Measurements from ENCODE around the gene ACSF2. TPM values are rescaled to one million over a fixed set of nuclear protein-coding genes. Genes with fewer than 3 reads are reported as not detected.

ACSF2 gene
- polyA plus RNA-seq, 2 of the 4 experiments (the other 2 are of a cell fraction) = 24.4 to 33.6 TPM

DNA sequence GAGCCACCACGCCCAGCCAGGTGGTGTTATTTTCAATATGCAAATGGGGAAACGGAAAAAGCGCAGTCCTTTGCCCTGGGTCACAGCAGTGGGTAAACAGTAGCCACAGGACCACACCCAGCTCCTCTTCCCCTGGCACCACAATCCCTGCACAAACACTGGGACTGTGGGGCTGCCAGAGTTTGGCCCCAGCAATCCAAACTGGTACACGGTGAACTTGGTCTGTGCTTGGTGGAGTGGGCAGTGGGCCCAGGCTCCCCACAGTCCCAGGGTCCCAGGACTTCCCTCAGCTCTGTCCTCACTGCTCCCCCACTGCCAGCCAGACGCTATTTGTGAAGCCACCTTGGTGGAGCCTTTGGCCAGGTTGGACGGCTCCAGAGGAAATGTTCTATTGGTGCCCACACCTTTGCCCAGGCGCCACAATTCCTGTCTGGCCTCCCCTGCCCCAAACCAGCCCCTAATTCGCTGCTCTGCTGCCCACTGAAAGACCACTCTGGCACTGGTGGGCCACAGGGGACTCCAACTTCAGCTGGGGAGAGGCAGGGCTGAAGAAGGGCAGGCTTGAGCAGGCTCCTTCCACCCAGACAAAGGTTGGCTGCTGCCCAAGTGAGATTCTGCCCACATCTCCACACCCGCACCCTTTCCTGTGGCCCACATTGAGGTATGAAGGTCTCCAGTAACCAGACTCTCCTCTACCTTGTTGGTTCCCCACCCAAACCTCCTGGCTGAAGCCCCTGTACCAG lies 40.5 kb downstream of the ACSF2 start (continued):
- TF ChIP-seq JUN (IDR thresholded peaks at IDR 0.05) (no peak), SREBF2 (IDR thresholded peaks at IDR 0.05) (no peak), RARB (CRISPR knock-in tag; IDR thresholded peaks at IDR 0.05) (no peak)

DNA sequence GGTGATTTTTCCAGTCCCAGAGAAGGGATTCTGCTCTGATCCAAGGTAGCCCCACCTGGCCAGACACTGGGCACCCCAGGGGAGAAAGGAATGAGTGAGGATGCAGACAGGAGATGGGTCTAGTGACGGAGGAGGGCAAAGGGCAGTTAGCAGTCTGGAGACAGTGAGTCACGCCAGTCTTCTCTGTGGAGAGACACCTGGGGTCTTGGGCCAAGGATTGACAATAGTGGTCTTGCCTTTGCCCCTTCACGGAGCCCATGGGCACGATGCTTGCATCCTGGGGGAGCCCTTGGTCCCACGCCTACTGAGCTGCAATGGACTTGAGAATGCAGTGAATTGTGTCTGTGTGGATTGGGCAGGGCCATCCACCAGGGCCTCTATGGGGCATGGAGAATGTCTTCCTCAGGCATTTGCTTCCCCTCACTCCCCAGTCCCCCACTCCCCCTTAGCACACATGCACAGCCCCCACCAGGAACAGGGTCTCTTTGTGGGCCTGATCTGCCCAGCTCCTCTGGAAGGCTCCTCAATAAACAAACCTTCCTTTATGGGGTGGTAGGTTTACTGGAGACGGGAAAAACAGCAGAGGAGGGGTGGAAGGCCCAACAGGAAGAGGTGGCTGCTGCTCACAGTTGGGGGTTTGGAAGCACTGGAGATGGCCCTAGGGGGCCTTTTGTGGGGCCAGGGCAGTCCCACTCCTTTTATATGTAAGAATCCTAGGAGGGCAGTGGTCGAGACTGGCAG lies 41.3 kb downstream of the ACSF2 start:
- 86% methylated on average over 7 of the region's 7 CpGs for WGBS (ENCODE audit: missing lambda C conversion rate)
- TF ChIP-seq, protein P1, sequence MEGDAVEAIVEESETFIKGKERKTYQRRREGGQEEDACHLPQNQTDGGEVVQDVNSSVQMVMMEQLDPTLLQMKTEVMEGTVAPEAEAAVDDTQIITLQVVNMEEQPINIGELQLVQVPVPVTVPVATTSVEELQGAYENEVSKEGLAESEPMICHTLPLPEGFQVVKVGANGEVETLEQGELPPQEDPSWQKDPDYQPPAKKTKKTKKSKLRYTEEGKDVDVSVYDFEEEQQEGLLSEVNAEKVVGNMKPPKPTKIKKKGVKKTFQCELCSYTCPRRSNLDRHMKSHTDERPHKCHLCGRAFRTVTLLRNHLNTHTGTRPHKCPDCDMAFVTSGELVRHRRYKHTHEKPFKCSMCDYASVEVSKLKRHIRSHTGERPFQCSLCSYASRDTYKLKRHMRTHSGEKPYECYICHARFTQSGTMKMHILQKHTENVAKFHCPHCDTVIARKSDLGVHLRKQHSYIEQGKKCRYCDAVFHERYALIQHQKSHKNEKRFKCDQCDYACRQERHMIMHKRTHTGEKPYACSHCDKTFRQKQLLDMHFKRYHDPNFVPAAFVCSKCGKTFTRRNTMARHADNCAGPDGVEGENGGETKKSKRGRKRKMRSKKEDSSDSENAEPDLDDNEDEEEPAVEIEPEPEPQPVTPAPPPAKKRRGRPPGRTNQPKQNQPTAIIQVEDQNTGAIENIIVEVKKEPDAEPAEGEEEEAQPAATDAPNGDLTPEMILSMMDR (IDR thresholded peaks at IDR 0.05) = no peak
- TF ChIP-seq, protein P2, sequence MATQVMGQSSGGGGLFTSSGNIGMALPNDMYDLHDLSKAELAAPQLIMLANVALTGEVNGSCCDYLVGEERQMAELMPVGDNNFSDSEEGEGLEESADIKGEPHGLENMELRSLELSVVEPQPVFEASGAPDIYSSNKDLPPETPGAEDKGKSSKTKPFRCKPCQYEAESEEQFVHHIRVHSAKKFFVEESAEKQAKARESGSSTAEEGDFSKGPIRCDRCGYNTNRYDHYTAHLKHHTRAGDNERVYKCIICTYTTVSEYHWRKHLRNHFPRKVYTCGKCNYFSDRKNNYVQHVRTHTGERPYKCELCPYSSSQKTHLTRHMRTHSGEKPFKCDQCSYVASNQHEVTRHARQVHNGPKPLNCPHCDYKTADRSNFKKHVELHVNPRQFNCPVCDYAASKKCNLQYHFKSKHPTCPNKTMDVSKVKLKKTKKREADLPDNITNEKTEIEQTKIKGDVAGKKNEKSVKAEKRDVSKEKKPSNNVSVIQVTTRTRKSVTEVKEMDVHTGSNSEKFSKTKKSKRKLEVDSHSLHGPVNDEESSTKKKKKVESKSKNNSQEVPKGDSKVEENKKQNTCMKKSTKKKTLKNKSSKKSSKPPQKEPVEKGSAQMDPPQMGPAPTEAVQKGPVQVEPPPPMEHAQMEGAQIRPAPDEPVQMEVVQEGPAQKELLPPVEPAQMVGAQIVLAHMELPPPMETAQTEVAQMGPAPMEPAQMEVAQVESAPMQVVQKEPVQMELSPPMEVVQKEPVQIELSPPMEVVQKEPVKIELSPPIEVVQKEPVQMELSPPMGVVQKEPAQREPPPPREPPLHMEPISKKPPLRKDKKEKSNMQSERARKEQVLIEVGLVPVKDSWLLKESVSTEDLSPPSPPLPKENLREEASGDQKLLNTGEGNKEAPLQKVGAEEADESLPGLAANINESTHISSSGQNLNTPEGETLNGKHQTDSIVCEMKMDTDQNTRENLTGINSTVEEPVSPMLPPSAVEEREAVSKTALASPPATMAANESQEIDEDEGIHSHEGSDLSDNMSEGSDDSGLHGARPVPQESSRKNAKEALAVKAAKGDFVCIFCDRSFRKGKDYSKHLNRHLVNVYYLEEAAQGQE (IDR thresholded peaks at IDR 0.05) = no peak
- TF ChIP-seq HEYL (CRISPR knock-in tag; IDR thresholded peaks at IDR 0.05) = no peak
- TF ChIP-seq JUNB (IDR thresholded peaks at IDR 0.05) = no peak
- no peak for TF ChIP-seq NFE2L2 (conservative IDR thresholded peaks at IDR 0.05; ENCODE audit: low read length)
- no peak for TF ChIP-seq POLR2AphosphoS2 (conservative IDR thresholded peaks at IDR 0.05; ENCODE audit: low read length)
- no peak for TF ChIP-seq HOXB13 (CRISPR knock-in tag; IDR thresholded peaks at IDR 0.05; ENCODE audit: low read depth)
- TF ChIP-seq, protein P3, sequence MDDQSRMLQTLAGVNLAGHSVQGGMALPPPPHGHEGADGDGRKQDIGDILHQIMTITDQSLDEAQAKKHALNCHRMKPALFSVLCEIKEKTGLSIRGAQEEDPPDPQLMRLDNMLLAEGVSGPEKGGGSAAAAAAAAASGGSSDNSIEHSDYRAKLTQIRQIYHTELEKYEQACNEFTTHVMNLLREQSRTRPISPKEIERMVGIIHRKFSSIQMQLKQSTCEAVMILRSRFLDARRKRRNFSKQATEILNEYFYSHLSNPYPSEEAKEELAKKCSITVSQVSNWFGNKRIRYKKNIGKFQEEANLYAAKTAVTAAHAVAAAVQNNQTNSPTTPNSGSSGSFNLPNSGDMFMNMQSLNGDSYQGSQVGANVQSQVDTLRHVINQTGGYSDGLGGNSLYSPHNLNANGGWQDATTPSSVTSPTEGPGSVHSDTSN (IDR thresholded peaks at IDR 0.05) = no peak
- TF ChIP-seq ESRRA (IDR thresholded peaks at IDR 0.05; ENCODE audit: borderline replicate concordance, low read length) = no peak
- TF ChIP-seq, protein P4, sequence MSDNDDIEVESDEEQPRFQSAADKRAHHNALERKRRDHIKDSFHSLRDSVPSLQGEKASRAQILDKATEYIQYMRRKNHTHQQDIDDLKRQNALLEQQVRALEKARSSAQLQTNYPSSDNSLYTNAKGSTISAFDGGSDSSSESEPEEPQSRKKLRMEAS (IDR thresholded peaks at IDR 0.05) = no peak
- no peak for TF ChIP-seq HOXB5 (CRISPR knock-in tag; IDR thresholded peaks at IDR 0.05)
- TF ChIP-seq EP300 (IDR thresholded peaks at IDR 0.05) = no peak
- no peak for TF ChIP-seq POLR2A (IDR thresholded peaks at IDR 0.05; ENCODE audit: low read length)
- TF ChIP-seq HDAC2 (IDR thresholded peaks at IDR 0.05) = no peak
- TF ChIP-seq GATA3 (IDR thresholded peaks at IDR 0.05; ENCODE audit: borderline replicate concordance) = no peak
- TF ChIP-seq FOSL2 (IDR thresholded peaks at IDR 0.05) = no peak
- no peak for TF ChIP-seq FOSL2 (CRISPR knock-in tag; IDR thresholded peaks at IDR 0.05)
- no peak for TF ChIP-seq CEBPB (IDR thresholded peaks at IDR 0.05)
- TF ChIP-seq FOXS1 (CRISPR knock-in tag; IDR thresholded peaks at IDR 0.05) = no peak
- no peak for TF ChIP-seq CHD2 (IDR thresholded peaks at IDR 0.05; ENCODE audit: low read length, partially characterized antibody)
- no peak for TF ChIP-seq SMC3 (IDR thresholded peaks at IDR 0.05)
- ATAC-seq (peak in 1 of 2 experiments; percentile 26; a peak in 3 of 6 replicates), FAIRE-seq (peak; percentile 7), DNase-seq (ENCODE audit: low read depth in 1 of 2, low spot score in 1 of 2) (no peak)
- H3K4me3 ChIP-seq = no peak overlapping the region
- H3K4me2 ChIP-seq = peak overlapping the region; percentile 42
- ChIA-PET CTCF (interaction anchor here (1.0 to 19.6 kb wide), 5 partner anchors 8 to 70 kb away, joined by 3 to 238 read pairs (median 7); partner anchors contain the start of genes LRRC59 and RSAD1), POLR2A (no interaction called here)
- peaks cover 16% of the 10 kb centered on the region for H3K4me1 ChIP-seq
- peak overlapping the region; percentile 18 to 29; a peak in 2 of 6 replicates for H3K27ac ChIP-seq
- no peaks in the 10 kb centered on the region for H3K9me3 ChIP-seq
